ENCODE results near the gene RBM38. TPM values are rescaled to one million over a fixed set of nuclear protein-coding genes. Genes with fewer than 3 reads are reported as not detected.

RBM38 gene
- total RNA-seq (2021), result 51.7 and 52.7 TPM in 2 replicates
- Bru-seq, nascent RNA, result percentile 71 among the genes with signal in this experiment
- BruChase-seq, experiment 1, labeled RNA remaining after a 2-hour chase, result percentile 75 among the genes with signal in this experiment
- percentile 73 among the genes with signal in this experiment for BruChase-seq, experiment 2, labeled RNA remaining after a 6-hour chase
- long read RNA-seq, transcript RBM38-203 (4 exons, 2,382 nt), result major isoform, 106 of 269 reads
- long read RNA-seq, partial matches to known transcripts, result 149 of 269 reads
- long read RNA-seq, other reads (novel, unspliced or antisense), result 10 of 269 reads

GRCh38 chr20:57390604-57391438 is at the start of gene RBM38:
Gene RBM38 (plus strand): TSS chr20:57391396. CDS start chr20:57391582, 186 bp downstream.
- ChIA-PET POLR2A (ENCODE audit: low non-redundant PET) (no interaction called here), CTCF (no interaction called here)
- no TSS peak for BruUV-seq (replicated peaks)
- Histone ChIP-seq H3K4me1 (ENCODE audit: insufficient read depth, low read length, poor library complexity, severe bottlenecking) (peaks cover 18% of the 10 kb centered on the region), H3K4me3 (ENCODE audit: low read depth, low read length, poor library complexity, severe bottlenecking) (peak within 1 kb of the TSS; percentile 72), H3K27me3 (replicated peaks; ENCODE audit: insufficient read depth, low read depth, low read length, poor library complexity) (no peaks in the 10 kb centered on the region), H3K9me3 (ENCODE audit: low read depth, low read length, poor library complexity, severe bottlenecking) (no peaks in the 10 kb centered on the region), H3K36me3 (ENCODE audit: insufficient read depth, low read length, poor library complexity, severe bottlenecking) (peaks cover 23% of the 10 kb centered on the region), H3K27ac (ENCODE audit: low read depth, low read length, poor library complexity, severe bottlenecking) (peak within 1 kb of the TSS; percentile 63)
- intact Hi-C loops (cut with micrococcal nuclease; ENCODE audit: unreplicated experiment), result no loop called here
- no peak for TF ChIP-seq EZH2 (IDR thresholded peaks at IDR 0.05; ENCODE audit: borderline replicate concordance, low read depth, low read length, poor library complexity, severe bottlenecking)
- DNase-seq (ENCODE audit: low spot score), result peak; percentile 83

GRCh38 chr20:57341663-57342062 is 49.5 kb upstream of the RBM38 start:
- Histone ChIP-seq H3K4me3 (ENCODE audit: low read depth, low read length, poor library complexity, severe bottlenecking) (no peak overlapping the region), H3K27me3 (replicated peaks; ENCODE audit: insufficient read depth, low read depth, low read length, poor library complexity) (peaks cover 28% of the 10 kb centered on the region), H3K27ac (ENCODE audit: low read depth, low read length, poor library complexity, severe bottlenecking) (no peak overlapping the region), H3K36me3 (ENCODE audit: insufficient read depth, low read length, poor library complexity, severe bottlenecking) (no peaks in the 10 kb centered on the region), H3K4me1 (ENCODE audit: insufficient read depth, low read length, poor library complexity, severe bottlenecking) (no peaks in the 10 kb centered on the region), H3K9me3 (ENCODE audit: low read depth, low read length, poor library complexity, severe bottlenecking) (no peaks in the 10 kb centered on the region)
- TF ChIP-seq CTCF (conservative IDR thresholded peaks at IDR 0.05; ENCODE audit: low read depth, low read length), result no peak
- no peak for TF ChIP-seq EZH2 (IDR thresholded peaks at IDR 0.05; ENCODE audit: borderline replicate concordance, low read depth, low read length, poor library complexity, severe bottlenecking)
- CTCF ChIA-PET, result no interaction called here
- POLR2A ChIA-PET (ENCODE audit: low non-redundant PET), result no interaction called here
- DNase-seq (ENCODE audit: low spot score), result no peak
- intact Hi-C loops (cut with micrococcal nuclease; ENCODE audit: unreplicated experiment), result no loop called here
- no TSS peak for BruUV-seq (replicated peaks)

GRCh38 chr20:57342829-57343228 is 48.4 kb upstream of the RBM38 start:
- Histone ChIP-seq H3K4me3 (ENCODE audit: low read depth, low read length, poor library complexity, severe bottlenecking) (no peak overlapping the region), H3K27me3 (replicated peaks; ENCODE audit: insufficient read depth, low read depth, low read length, poor library complexity) (peaks cover 17% of the 10 kb centered on the region), H3K9me3 (ENCODE audit: low read depth, low read length, poor library complexity, severe bottlenecking) (no peaks in the 10 kb centered on the region), H3K36me3 (ENCODE audit: insufficient read depth, low read length, poor library complexity, severe bottlenecking) (no peaks in the 10 kb centered on the region), H3K4me1 (ENCODE audit: insufficient read depth, low read length, poor library complexity, severe bottlenecking) (no peaks in the 10 kb centered on the region), H3K27ac (ENCODE audit: low read depth, low read length, poor library complexity, severe bottlenecking) (no peak overlapping the region)
- POLR2A ChIA-PET (ENCODE audit: low non-redundant PET), result no interaction called here
- no TSS peak for BruUV-seq (replicated peaks)
- CTCF ChIA-PET, result no interaction called here
- DNase-seq (ENCODE audit: low spot score), result no peak
- no peak for TF ChIP-seq EZH2 (IDR thresholded peaks at IDR 0.05; ENCODE audit: borderline replicate concordance, low read depth, low read length, poor library complexity, severe bottlenecking)
- TF ChIP-seq CTCF (conservative IDR thresholded peaks at IDR 0.05; ENCODE audit: low read depth, low read length), result no peak
- intact Hi-C loops (cut with micrococcal nuclease; ENCODE audit: unreplicated experiment), result no loop called here

Measured in A673 (cell line).